Thoracic aorta (tissue), 2 donors: Measurements from ENCODE around the gene GTF2E1. TPM values are rescaled to one million over a fixed set of nuclear protein-coding genes. Genes with fewer than 3 reads are reported as not detected.

ENCODE experiments used
- ATAC-seq: fragments of 150-250 bp; one replicate; pipeline ENCODE4 v1.8.0; 2017; ENCODE audit warnings: low read depth; ENCODE audit not compliant: insufficient number of reproducible peaks, low FRiP score
- DNase-seq: peaks from one replicate; pipeline ENCODE4 v3.0.0-alpha.2; 2020; ENCODE audit warnings: low spot score
- H3K27ac ChIP-seq, 2 donors: fragments of 200-600 bp; sonication (generic); 1 replicate in 1 of 2; 2 replicates in 1 of 2; pipeline ENCODE4 v1.5.1; 2016; ENCODE audit warnings: mild to moderate bottlenecking in 2 of 2, moderate library complexity in 2 of 2
- H3K27me3 ChIP-seq: fragments of 200-600 bp; sonication (generic); replicated peaks from 2 replicates; pipeline ENCODE4 v1.6.0; 2016; ENCODE audit warnings: mild to moderate bottlenecking; ENCODE audit not compliant: insufficient read depth
- H3K36me3 ChIP-seq: fragments of 200-600 bp; sonication (generic); one replicate; pipeline ENCODE4 v1.5.1; 2016
- H3K4me1 ChIP-seq, 2 donors: fragments of 200-600 bp; sonication (generic); 1 replicate in 1 of 2; 2 replicates in 1 of 2; pipeline versions ENCODE4 v1.5.1 to v1.6.0; 2016; ENCODE audit warnings: low read depth in 2 of 2, mild to moderate bottlenecking in 1 of 2; ENCODE audit not compliant: control insufficient read depth in 1 of 2
- H3K4me3 ChIP-seq: fragments of 200-600 bp; sonication (generic); 2 replicates; pipeline ENCODE4 v1.5.1; 2016; ENCODE audit warnings: mild to moderate bottlenecking
- H3K9me3 ChIP-seq: fragments of 200-600 bp; sonication (generic); 2 replicates; pipeline ENCODE4 v1.5.1; 2016
- total RNA-seq, 2 donors: library from RNA; depleted of rRNA; stranded (reverse); fragments of >200 nt; gene quantifications; one replicate each; pipeline versions ENCODE4 v1.1.0 to v1.2.3, GENCODE V29; 2016
- TF ChIP-seq, protein P1 (sequence below): fragments of 200-600 bp; sonication (generic); IDR thresholded peaks from one replicate; pipeline ENCODE4 v1.5.1; 2019; ENCODE audit warnings: antibody characterized with exemption

The GTF2E1 gene
- total RNA-seq, 2 donors from 2014 or later: 6.6 to 6.8 TPM

DNA sequence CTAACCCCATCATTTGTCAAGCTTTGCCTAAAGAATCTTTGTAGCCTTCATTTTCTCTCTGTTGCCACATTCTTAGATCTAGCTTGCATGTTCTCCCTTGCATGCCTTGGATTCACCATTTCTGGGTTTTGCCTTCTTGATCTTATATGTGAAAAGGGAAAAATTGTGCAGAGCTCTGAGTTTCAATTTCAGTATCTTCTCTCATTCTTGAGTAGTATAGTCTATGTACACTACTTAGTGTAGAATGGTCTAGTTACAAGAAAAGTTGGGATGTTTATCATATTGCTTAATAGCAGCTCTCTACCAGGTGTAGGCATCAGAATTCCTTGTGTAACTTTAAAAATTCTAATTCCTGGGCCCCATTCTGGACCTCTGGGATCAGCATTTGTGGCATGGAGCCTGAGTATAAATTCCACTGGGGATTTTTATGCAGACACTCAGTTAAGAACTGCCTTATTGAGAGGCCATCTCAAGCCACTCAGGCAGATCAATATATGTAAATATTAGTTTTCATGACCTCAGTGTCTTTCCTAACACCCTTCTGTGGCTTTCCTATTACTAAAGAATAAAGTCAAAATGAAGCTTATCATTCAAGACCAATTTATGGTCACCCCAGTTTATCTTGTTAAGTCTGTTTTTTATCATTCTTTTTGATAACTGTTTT, 23.4 kb downstream of the GTF2E1 start:
- Histone ChIP-seq H3K9me3 (no peaks in the 10 kb centered on the region), H3K4me1 (peaks cover 3 to 6% of the 10 kb centered on the region in 2 donors), H3K36me3 (no peaks in the 10 kb centered on the region), H3K27me3 (no peaks in the 10 kb centered on the region), H3K4me3 (no peak overlapping the region), H3K27ac (no peak overlapping the region)
- TF ChIP-seq, protein P1, sequence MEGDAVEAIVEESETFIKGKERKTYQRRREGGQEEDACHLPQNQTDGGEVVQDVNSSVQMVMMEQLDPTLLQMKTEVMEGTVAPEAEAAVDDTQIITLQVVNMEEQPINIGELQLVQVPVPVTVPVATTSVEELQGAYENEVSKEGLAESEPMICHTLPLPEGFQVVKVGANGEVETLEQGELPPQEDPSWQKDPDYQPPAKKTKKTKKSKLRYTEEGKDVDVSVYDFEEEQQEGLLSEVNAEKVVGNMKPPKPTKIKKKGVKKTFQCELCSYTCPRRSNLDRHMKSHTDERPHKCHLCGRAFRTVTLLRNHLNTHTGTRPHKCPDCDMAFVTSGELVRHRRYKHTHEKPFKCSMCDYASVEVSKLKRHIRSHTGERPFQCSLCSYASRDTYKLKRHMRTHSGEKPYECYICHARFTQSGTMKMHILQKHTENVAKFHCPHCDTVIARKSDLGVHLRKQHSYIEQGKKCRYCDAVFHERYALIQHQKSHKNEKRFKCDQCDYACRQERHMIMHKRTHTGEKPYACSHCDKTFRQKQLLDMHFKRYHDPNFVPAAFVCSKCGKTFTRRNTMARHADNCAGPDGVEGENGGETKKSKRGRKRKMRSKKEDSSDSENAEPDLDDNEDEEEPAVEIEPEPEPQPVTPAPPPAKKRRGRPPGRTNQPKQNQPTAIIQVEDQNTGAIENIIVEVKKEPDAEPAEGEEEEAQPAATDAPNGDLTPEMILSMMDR: no peak
- no peak for ATAC-seq
- DNase-seq: no peak

GRCh38 chr3:120766576-120766975, 24.0 kb downstream of the GTF2E1 start:
- H3K9me3 ChIP-seq: no peaks in the 10 kb centered on the region
- DNase-seq (no peak), ATAC-seq (no peak)
- no peak overlapping the region for H3K27ac ChIP-seq
- peaks cover 3 to 12% of the 10 kb centered on the region in 2 donors for H3K4me1 ChIP-seq
- no peak overlapping the region for H3K4me3 ChIP-seq
- TF ChIP-seq, protein P1: no peak
- H3K36me3 ChIP-seq: no peaks in the 10 kb centered on the region
- H3K27me3 ChIP-seq: no peaks in the 10 kb centered on the region

DNA sequence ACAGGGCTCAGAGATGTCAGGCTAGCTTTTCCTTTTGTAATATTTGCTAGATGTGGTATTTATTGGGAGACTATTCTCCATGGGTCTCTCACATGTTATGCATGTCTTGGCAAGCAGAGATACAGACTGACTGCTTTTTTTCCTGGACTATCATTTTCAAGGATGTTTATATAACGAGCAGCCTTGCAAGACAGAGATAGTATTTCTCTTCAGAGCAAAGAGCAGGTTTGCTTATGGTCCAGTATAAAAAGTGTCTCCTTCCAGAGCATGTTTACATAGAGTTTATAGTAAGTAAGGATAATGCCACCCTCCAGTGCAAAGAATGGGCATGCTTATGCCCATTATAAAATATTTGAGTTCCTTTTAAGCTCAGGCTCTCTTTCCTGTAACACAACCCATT, 24.6 kb downstream of the GTF2E1 start:
- Histone ChIP-seq H3K36me3 (no peaks in the 10 kb centered on the region), H3K4me3 (no peak overlapping the region), H3K27ac (no peak overlapping the region), H3K27me3 (no peaks in the 10 kb centered on the region), H3K4me1 (peaks cover 3 to 12% of the 10 kb centered on the region in 2 donors), H3K9me3 (no peaks in the 10 kb centered on the region)
- ATAC-seq (no peak), DNase-seq (no peak)
- TF ChIP-seq, protein P1: no peak

GRCh38 chr3:120769436-120769835, 26.9 kb downstream of the GTF2E1 start:
- Histone ChIP-seq H3K9me3 (no peaks in the 10 kb centered on the region), H3K36me3 (no peaks in the 10 kb centered on the region), H3K4me1 (peaks cover 0 to 12% of the 10 kb centered on the region in 2 donors), H3K4me3 (no peak overlapping the region), H3K27ac (no peak overlapping the region), H3K27me3 (no peaks in the 10 kb centered on the region)
- ATAC-seq: no peak
- no peak for DNase-seq
- TF ChIP-seq, protein P1: no peak

DNA sequence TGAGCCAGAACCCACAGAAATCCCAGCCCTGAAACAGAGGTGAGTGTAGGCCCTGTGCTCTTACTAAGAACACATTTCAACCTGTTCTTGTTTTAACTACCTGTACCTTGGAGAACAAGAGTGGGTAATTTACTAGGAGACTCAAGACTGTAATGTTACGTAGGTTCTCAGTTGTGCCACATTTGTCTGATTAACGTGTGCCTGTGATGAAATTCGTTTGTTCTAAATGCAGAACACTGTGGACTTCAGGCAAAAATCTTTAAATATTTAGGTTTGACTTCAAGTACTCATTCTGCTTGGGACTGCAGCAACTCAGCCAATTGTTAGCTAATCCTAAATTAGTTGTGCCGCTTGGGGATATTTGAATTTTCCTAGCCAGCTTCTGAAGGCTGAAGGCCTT, 28.3 kb downstream of the GTF2E1 start:
- ATAC-seq (no peak), DNase-seq (no peak)
- no peaks in the 10 kb centered on the region for H3K27me3 ChIP-seq
- H3K36me3 ChIP-seq: no peaks in the 10 kb centered on the region
- no peaks in the 10 kb centered on the region for H3K9me3 ChIP-seq
- H3K27ac ChIP-seq: peak overlapping the region; percentile 8 to 29
- no peak overlapping the region for H3K4me3 ChIP-seq
- TF ChIP-seq, protein P1: no peak
- peaks cover 0 to 12% of the 10 kb centered on the region in 2 donors for H3K4me1 ChIP-seq
